Neuronal stem cell (in vitro differentiated cells): Measurements from ENCODE around the gene TBC1D25.
"Not testable (repeated sequence)": the region's sequence is repeated elsewhere in the genome, so short reads cannot be mapped to it uniquely, and the experiment has no call there.

Experiments
- DNase-seq: peaks from one replicate; pipeline ENCODE4 v3.0.0-alpha.2; 2013; ENCODE audit warnings: low spot score
- H2AFZ ChIP-seq: one replicate; pipeline ENCODE4 v1.6.1; 2013; ENCODE audit warnings: mild to moderate bottlenecking, low read length, inconsistent platforms
- H2AK5ac ChIP-seq: 2 replicates; pipeline ENCODE4 v1.6.1; 2013; ENCODE audit warnings: low read depth, mild to moderate bottlenecking, inconsistent platforms, low read length, moderate library complexity, mixed read lengths
- H2BK120ac ChIP-seq: 2 replicates; pipeline ENCODE4 v1.6.1; 2013; ENCODE audit warnings: low read depth, mild to moderate bottlenecking, inconsistent platforms, low read length, moderate library complexity, mixed read lengths
- H2BK12ac ChIP-seq: one replicate; pipeline ENCODE4 v1.6.1; 2013; ENCODE audit warnings: low read length, inconsistent platforms
- H2BK15ac ChIP-seq: 2 replicates; pipeline ENCODE4 v1.6.1; 2013; ENCODE audit warnings: mild to moderate bottlenecking, low read length, inconsistent platforms, mixed read lengths
- H2BK5ac ChIP-seq: one replicate; pipeline ENCODE4 v1.6.1; 2013; ENCODE audit warnings: inconsistent platforms, mild to moderate bottlenecking, low read length, moderate library complexity
- H3K14ac ChIP-seq: one replicate; pipeline ENCODE4 v1.6.1; 2013; ENCODE audit warnings: low read length, inconsistent platforms
- H3K18ac ChIP-seq: 2 replicates; pipeline ENCODE4 v1.6.1; 2013; ENCODE audit warnings: low read length, inconsistent platforms
- H3K23ac ChIP-seq: 2 replicates; pipeline ENCODE4 v1.6.1; 2013; ENCODE audit warnings: low read depth, mild to moderate bottlenecking, mixed read lengths, low read length, inconsistent platforms; ENCODE audit not compliant: poor library complexity
- H3K27ac ChIP-seq: replicated peaks from 3 replicates; pipeline ENCODE4 v1.5.1; 2013; ENCODE audit warnings: low read length, inconsistent platforms
- H3K27me3 ChIP-seq, 3 experiments: 2 replicates each; pipeline ENCODE4 v1.6.1; 2013; ENCODE audit warnings: low read length in 3 of 3, mild to moderate bottlenecking in 2 of 3, inconsistent platforms in 1 of 3, low read depth in 1 of 3, mixed read lengths in 1 of 3, moderate library complexity in 1 of 3; ENCODE audit not compliant: control insufficient read depth in 3 of 3, insufficient read depth in 3 of 3
- H3K36me3 ChIP-seq, 2 donors: replicated peaks in 1 of 2; 2 replicates each; pipeline ENCODE4 v1.6.1; 2013; ENCODE audit warnings: low read length in 2 of 2; ENCODE audit not compliant: control insufficient read depth in 2 of 2, insufficient read depth in 2 of 2
- H3K4ac ChIP-seq: 2 replicates; pipeline ENCODE4 v1.6.1; 2013; ENCODE audit warnings: inconsistent platforms, mild to moderate bottlenecking, low read length, moderate library complexity
- H3K4me1 ChIP-seq, 2 donors: 1 replicate in 1 of 2; 2 replicates in 1 of 2; pipeline ENCODE4 v1.6.1; 2013; ENCODE audit warnings: low read length in 2 of 2, low read depth in 1 of 2; ENCODE audit not compliant: control insufficient read depth in 2 of 2, insufficient read depth in 1 of 2
- H3K4me2 ChIP-seq: one replicate; pipeline ENCODE4 v1.6.1; 2013; ENCODE audit warnings: mild to moderate bottlenecking, low read length, inconsistent platforms; ENCODE audit not compliant: insufficient read depth, poor library complexity, severe bottlenecking
- H3K4me3 ChIP-seq, 2 donors: 2 replicates each; pipeline ENCODE4 v1.5.1; 2013; ENCODE audit warnings: low read length in 2 of 2, mild to moderate bottlenecking in 2 of 2, inconsistent platforms in 1 of 2, moderate library complexity in 1 of 2
- H3K79me1 ChIP-seq: one replicate; pipeline ENCODE4 v1.6.1; 2013; ENCODE audit warnings: low read depth, mild to moderate bottlenecking, inconsistent platforms, low read length, moderate library complexity
- H3K9ac ChIP-seq: one replicate; pipeline ENCODE4 v1.6.1; 2013; ENCODE audit warnings: mild to moderate bottlenecking, low read depth, low read length, inconsistent platforms; ENCODE audit not compliant: poor library complexity
- H3K9me3 ChIP-seq, 2 donors: replicated peaks in 1 of 2; 2 replicates each; pipeline versions ENCODE3 to v1.6.1; 2013; ENCODE audit warnings: low read length in 2 of 2, mild to moderate bottlenecking in 2 of 2, inconsistent platforms in 1 of 2, low read depth in 1 of 2, mixed read lengths in 1 of 2, moderate library complexity in 1 of 2; ENCODE audit not compliant: control insufficient read depth in 2 of 2, insufficient read depth in 1 of 2
- H4K8ac ChIP-seq: one replicate; pipeline ENCODE4 v1.6.1; 2013; ENCODE audit warnings: low read depth, mild to moderate bottlenecking, inconsistent platforms, low read length, moderate library complexity
- H4K91ac ChIP-seq: one replicate; pipeline ENCODE4 v1.6.1; 2013; ENCODE audit warnings: low read length, low read depth, mild to moderate bottlenecking, inconsistent platforms; ENCODE audit not compliant: poor library complexity
- WGBS, 2 donors: extraction: QIAGEN DNeasy Blood & Tissue Kit; methylation state at CpG; one replicate each; pipeline ENCODE4 v1.1.7; 2013; ENCODE audit warnings: missing lambda C conversion rate in 2 of 2, mixed read lengths in 1 of 2; ENCODE audit not compliant: insufficient read length in 2 of 2, insufficient replicate concordance in 1 of 2; ENCODE audit errors: extremely low coverage in 2 of 2; 5-methylcytosine and 5-hydroxymethylcytosine counted together

TBC1D25 gene

DNA sequence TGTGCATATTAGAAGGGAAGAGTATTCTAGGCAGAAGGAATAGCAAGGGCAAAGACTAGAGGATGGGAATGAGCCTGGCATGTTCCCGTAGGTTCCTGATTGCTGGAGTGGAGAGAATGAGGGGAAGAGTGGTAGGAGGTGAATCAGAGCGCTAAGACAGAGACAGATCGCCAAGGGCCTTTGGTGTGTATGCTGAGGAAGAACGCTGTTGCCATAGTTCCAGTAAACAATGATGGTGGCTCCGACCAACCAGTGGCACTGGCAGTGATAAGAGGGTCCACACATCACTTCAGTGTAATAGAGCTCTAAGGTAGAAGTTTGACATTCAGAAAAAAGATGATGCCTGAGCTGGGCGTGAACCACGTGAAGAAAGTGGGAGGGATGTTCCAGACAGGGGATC is 966 bp downstream of the TBC1D25 start:
- H2BK12ac ChIP-seq, result no peak overlapping the region
- no peaks in the 10 kb centered on the region for H3K27me3 ChIP-seq
- H3K4me3 ChIP-seq, result peak overlapping the region in 1 of 2 donors; percentile 76

DNA sequence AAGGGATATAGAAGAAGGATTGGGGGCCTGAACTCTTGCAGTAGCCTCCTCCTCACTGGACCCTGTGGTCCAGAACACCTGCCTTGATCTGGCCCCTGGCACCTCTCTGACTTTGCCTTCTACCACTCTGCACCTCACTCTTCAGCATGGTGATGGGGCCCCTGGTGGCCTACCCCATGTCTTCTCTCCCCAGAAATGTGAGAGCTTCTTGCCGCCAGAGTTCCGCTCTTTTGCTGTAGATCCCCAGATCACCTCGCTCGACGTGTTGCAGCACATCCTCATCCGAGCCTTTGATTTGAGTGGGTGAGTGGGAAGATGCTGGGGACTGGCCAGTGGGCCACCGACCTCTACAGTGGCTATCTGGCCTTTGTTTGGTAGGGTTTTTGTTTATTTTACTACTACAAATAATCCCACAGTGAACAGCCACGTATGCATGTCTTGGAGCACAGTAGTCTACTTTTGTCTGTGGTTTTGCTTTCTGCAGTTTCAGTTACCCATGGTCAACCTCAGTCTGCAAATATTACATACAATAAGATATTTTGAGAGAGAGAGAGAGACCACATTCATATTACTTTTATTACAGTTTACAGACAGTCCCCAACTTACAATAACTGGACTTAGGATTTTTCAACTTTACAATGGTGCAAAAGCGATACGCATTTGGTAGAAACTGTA is 1.8 kb downstream of the TBC1D25 start:
- Histone ChIP-seq H3K14ac (no peak overlapping the region), H2BK5ac (no peak overlapping the region), H3K27ac (no peak overlapping the region), H3K79me1 (no peaks in the 10 kb centered on the region), H2AK5ac (no peak overlapping the region), H3K18ac (no peak overlapping the region), H4K8ac (no peak overlapping the region), H3K4me2 (no peak overlapping the region), H3K36me3 (peaks cover 0 to 20% of the 10 kb centered on the region in 2 donors), H3K4me1 (peaks cover 0 to 3% of the 10 kb centered on the region in 2 donors), H3K27me3 (no peaks in the 10 kb centered on the region), H3K4me3 (no peak overlapping the region), H3K23ac (no peak overlapping the region), H3K4ac (no peak overlapping the region), H2AFZ (no peak overlapping the region), H2BK15ac (no peak overlapping the region), H3K9me3 (no peaks in the 10 kb centered on the region), H4K91ac (no peak overlapping the region), H2BK12ac (no peak overlapping the region), H3K9ac (no peak overlapping the region), H2BK120ac (no peak overlapping the region)
- no peak for DNase-seq
- no CpG with 5 or more reads among the region's 10 CpGs for WGBS, 2 donors

More for the DNA sequence above, 966 bp downstream of the TBC1D25 start:
- Histone ChIP-seq H2BK120ac (no peak overlapping the region), H3K27ac (no peak overlapping the region), H3K4me1 (peaks cover 0 to 3% of the 10 kb centered on the region in 2 donors), H2AFZ (no peak overlapping the region), H2BK5ac (no peak overlapping the region), H2AK5ac (no peak overlapping the region), H3K9me3 (no peaks in the 10 kb centered on the region), H3K18ac (no peak overlapping the region), H3K14ac (no peak overlapping the region), H3K36me3 (peaks cover 0 to 17% of the 10 kb centered on the region in 2 donors), H3K79me1 (no peaks in the 10 kb centered on the region), H3K4me2 (peak overlapping the region; percentile 57), H2BK15ac (no peak overlapping the region), H4K8ac (no peak overlapping the region), H3K4ac (no peak overlapping the region), H3K23ac (no peak overlapping the region), H4K91ac (no peak overlapping the region), H3K9ac (no peak overlapping the region)
- DNase-seq, result no peak
- no CpG with 5 or more reads among the region's 7 CpGs for WGBS, 2 donors

DNA sequence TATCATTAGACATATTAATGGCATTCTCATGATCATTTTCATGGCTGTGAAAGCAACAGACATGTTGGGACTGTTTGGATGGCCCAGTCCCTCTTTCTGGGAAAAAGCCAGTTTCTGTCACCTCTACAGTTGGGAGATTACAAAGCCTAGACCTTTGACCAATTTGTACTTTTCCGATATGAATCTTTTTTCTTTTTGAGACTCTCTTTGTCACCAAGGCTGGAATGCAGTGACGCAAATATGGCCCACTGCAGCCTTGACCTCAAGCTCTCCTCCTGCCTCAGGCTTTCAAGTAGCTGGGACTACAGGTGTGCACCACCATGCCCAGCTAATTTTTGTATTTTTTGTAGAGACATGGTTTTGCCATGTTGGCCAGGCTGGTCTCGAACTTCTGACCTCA is 9.4 kb downstream of the TBC1D25 start:
- Histone ChIP-seq H2BK120ac (no peak overlapping the region), H2AK5ac (no peak overlapping the region), H2BK12ac (no peak overlapping the region), H3K9ac (no peak overlapping the region), H3K27ac (no peak overlapping the region), H3K4me1 (no peaks in the 10 kb centered on the region), H3K4me2 (no peak overlapping the region), H4K8ac (no peak overlapping the region), H3K36me3 (peaks cover 0 to 10% of the 10 kb centered on the region in 2 donors), H3K4ac (no peak overlapping the region), H2BK15ac (no peak overlapping the region), H3K9me3 (no peaks in the 10 kb centered on the region), H3K4me3 (no peak overlapping the region), H3K27me3 (no peaks in the 10 kb centered on the region), H2AFZ (no peak overlapping the region), H3K79me1 (no peaks in the 10 kb centered on the region), H3K14ac (no peak overlapping the region), H2BK5ac (no peak overlapping the region), H4K91ac (no peak overlapping the region), H3K23ac (no peak overlapping the region), H3K18ac (no peak overlapping the region)
- no peak for DNase-seq
- WGBS, 2 donors, result no CpG with 5 or more reads among the region's 3 CpGs

- not testable (repeated sequence) for H4K91ac ChIP-seq, H2BK12ac ChIP-seq, H3K9ac ChIP-seq, H3K18ac ChIP-seq, H2BK15ac ChIP-seq, H3K23ac ChIP-seq, H3K27me3 ChIP-seq, H2BK5ac ChIP-seq, H3K4me2 ChIP-seq, H3K9me3 ChIP-seq, H3K27ac ChIP-seq, H3K4ac ChIP-seq, H4K8ac ChIP-seq, H3K14ac ChIP-seq, H2AK5ac ChIP-seq, H2AFZ ChIP-seq, H3K79me1 ChIP-seq, H3K4me3 ChIP-seq, H3K4me1 ChIP-seq, H2BK120ac ChIP-seq, DNase-seq
- no CpG with 5 or more reads among the region's 9 CpGs for WGBS, 2 donors
- peaks cover 14 to 22% of the 10 kb centered on the region in 2 donors for H3K36me3 ChIP-seq
Observed at GRCh38 chrX:48555731-48556325, 16.3 kb downstream of the TBC1D25 start.
